Mesenteric fat pad (tissue), 1 donor: ENCODE results near the gene OGDH. TPM values are rescaled to one million over a fixed set of nuclear protein-coding genes. Genes with fewer than 3 reads are reported as not detected.
"Not testable (repeated sequence)": the region's sequence is repeated elsewhere in the genome, so short reads cannot be mapped to it uniquely, and the experiment has no call there.

ENCODE experiments used
- DNase-seq: peaks from one replicate; pipeline ENCODE4 v3.0.0-alpha.2; 2020; ENCODE audit warnings: low spot score
- long read RNA-seq: library from polyadenylated mRNA; unstranded; transcript quantifications from one replicate; pipeline ENCODE4 v2.0.0, GENCODE V29; 2020
- total RNA-seq: library from RNA; stranded (reverse); fragmentation: NEBNext Ultra II Directional; extraction: Animal tissue kit (Norgen Biotek cat#: 25700); gene quantifications from one replicate; pipeline ENCODE4 v1.2.1, GENCODE V29; 2021
- donor health status: DM: yes; HTN: yes; CAD: no.

OGDH gene
- 102 TPM for total RNA-seq
- long read RNA-seq, full-length matches to known transcripts = 2 of 69 reads
- long read RNA-seq, partial matches to known transcripts = 52 of 69 reads
- long read RNA-seq, other reads (novel, unspliced or antisense) = 15 of 69 reads

- peak; percentile 100 for DNase-seq
Observed at GRCh38 chr7:44606341-44607140, at the start of gene OGDH. OGDH (plus strand) TSS chr7:44606627; CDS start chr7:44624344, 17,717 bp downstream.

GRCh38 chr7:44557485-44557884 is 48.9 kb upstream of the OGDH start:
- no peak for DNase-seq

- DNase-seq = no peak
Observed at GRCh38 chr7:44559485-44559884, 46.9 kb upstream of the OGDH start.

- DNase-seq = no peak
Observed at GRCh38 chr7:44561481-44561880, 44.9 kb upstream of the OGDH start.

- DNase-seq = no peak
Observed at GRCh38 chr7:44561962-44562621, 44.3 kb upstream of the OGDH start.

- DNase-seq = not testable (repeated sequence)
Observed at GRCh38 chr7:44562622-44562962, 43.8 kb upstream of the OGDH start.

- DNase-seq = peak; percentile 59
Observed at GRCh38 chr7:44563171-44563679, 43.2 kb upstream of the OGDH start.

- peak; percentile 62 for DNase-seq
Observed at GRCh38 chr7:44564606-44565005, 41.8 kb upstream of the OGDH start.

GRCh38 chr7:44565097-44565794 is 41.2 kb upstream of the OGDH start:
- no peak for DNase-seq

- no peak for DNase-seq
Observed at GRCh38 chr7:44565795-44566559, 40.5 kb upstream of the OGDH start.

- no peak for DNase-seq
Observed at GRCh38 chr7:44566680-44567079, 39.7 kb upstream of the OGDH start.

- DNase-seq = no peak
Observed at GRCh38 chr7:44567884-44568283, 38.5 kb upstream of the OGDH start.

GRCh38 chr7:44568771-44569560 is 37.5 kb upstream of the OGDH start:
- DNase-seq = peak; percentile 81

GRCh38 chr7:44569959-44570358 is 36.5 kb upstream of the OGDH start:
- no peak for DNase-seq

GRCh38 chr7:44572771-44573170 is 33.7 kb upstream of the OGDH start:
- DNase-seq = no peak

- peak; percentile 98 for DNase-seq
Observed at GRCh38 chr7:44573464-44574286, 32.8 kb upstream of the OGDH start, which contains the start of gene DDX56. DDX56 (minus strand) TSS chr7:44573908; CDS start chr7:44573895, 13 bp downstream.

GRCh38 chr7:44574287-44574872 is 32.0 kb upstream of the OGDH start:
- DNase-seq = no peak

- no peak for DNase-seq
Observed at GRCh38 chr7:44575054-44575453, 31.4 kb upstream of the OGDH start.

GRCh38 chr7:44576228-44576627 is 30.2 kb upstream of the OGDH start:
- no peak for DNase-seq
